CD4-positive, alpha-beta T cell (primary cell): ENCODE data around the gene ATP5F1D. TPM values are rescaled to one million over a fixed set of nuclear protein-coding genes. Genes with fewer than 3 reads are reported as not detected.

ENCODE experiments used
- ATAC-seq: fragments of 200-7000 bp; cut with Tn5 transposase; one replicate; pipeline ENCODE4 v1.10.0; 2022; ENCODE audit warnings: mild to moderate bottlenecking; ENCODE audit not compliant: poor library complexity
- CTCF ChIA-PET: fragments of 350-600 bp; sonication (Branson Sonifier 250); formaldehyde crosslinking; loops from one replicate; lab custom pipeline; 2021; ENCODE audit warnings: antibody characterized with exemption, inconsistent platforms; lab: Charles Lee
- POLR2A ChIA-PET: fragments of 350-600 bp; sonication (Branson Sonifier 250); formaldehyde crosslinking; loops from one replicate; lab custom pipeline; 2021; ENCODE audit warnings: antibody characterized with exemption, inconsistent platforms; lab: Charles Lee
- DNase-seq, 14 experiments: peaks; one replicate each; pipeline ENCODE4 v3.0.0-alpha.2; 2013 to 2020; ENCODE audit warnings: mixed read lengths in 2 of 14
- H3K27ac ChIP-seq, 2 donors: one replicate each; pipeline versions ENCODE4 v1.5.1 to v1.7.0; 2013; ENCODE audit warnings: low read length in 2 of 2, low read depth in 1 of 2, mild to moderate bottlenecking in 1 of 2
- H3K27me3 ChIP-seq, 2 experiments: 1 replicate in 1 of 2; 2 replicates in 1 of 2; pipeline versions ENCODE4 v1.6.1 to v1.7.0; 2013; ENCODE audit warnings: low read length in 2 of 2, control low read depth in 1 of 2, mild to moderate bottlenecking in 1 of 2, moderate library complexity in 1 of 2; ENCODE audit not compliant: insufficient read depth in 2 of 2, control insufficient read depth in 1 of 2
- H3K36me3 ChIP-seq: one replicate; pipeline ENCODE4 v1.6.1; 2013; ENCODE audit warnings: low read length, control low read depth; ENCODE audit not compliant: insufficient read depth
- H3K4me1 ChIP-seq: one replicate; pipeline ENCODE4 v1.6.1; 2013; ENCODE audit warnings: low read length, control low read depth; ENCODE audit not compliant: insufficient read depth
- H3K4me3 ChIP-seq: one replicate; pipeline ENCODE4 v1.5.1; 2013; ENCODE audit warnings: mild to moderate bottlenecking, low read length, moderate library complexity
- H3K9me3 ChIP-seq, 2 experiments: 1 replicate in 1 of 2; 2 replicates in 1 of 2; pipeline versions ENCODE4 v1.6.1 to v1.7.0; 2013; ENCODE audit warnings: low read length in 2 of 2, mild to moderate bottlenecking in 2 of 2, control low read depth in 1 of 2, moderate library complexity in 1 of 2; ENCODE audit not compliant: control insufficient read depth in 1 of 2, insufficient read depth in 1 of 2
- H3K27ac Mint-ChIP-seq: one replicate; pipeline ENCODE4 v1.8.0; 2020; ENCODE audit warnings: mixed read lengths
- H3K27me3 Mint-ChIP-seq: one replicate; pipeline ENCODE4 v1.8.0; 2021; ENCODE audit warnings: mixed read lengths
- H3K36me3 Mint-ChIP-seq: one replicate; pipeline ENCODE4 v1.8.0; 2021; ENCODE audit warnings: low read depth, mixed read lengths
- H3K4me1 Mint-ChIP-seq: one replicate; pipeline ENCODE4 v1.8.0; 2021; ENCODE audit warnings: low read depth, mixed read lengths
- H3K4me3 Mint-ChIP-seq: one replicate; pipeline ENCODE4 v1.8.0; 2020; ENCODE audit warnings: mild to moderate bottlenecking, mixed read lengths
- H3K9me3 Mint-ChIP-seq: one replicate; pipeline ENCODE4 v1.8.0; 2020; ENCODE audit warnings: mixed read lengths
- CTCF ChIP-seq: fragments of 200-600 bp; IDR thresholded peaks from one replicate; pipeline ENCODE4 v1.8.0; 2022; ENCODE audit warnings: antibody characterized with exemption, mild to moderate bottlenecking
- intact Hi-C, 2 experiments: fragments of 100-400 bp; cut with DNase I in 1 of 2; cut with micrococcal nuclease in 1 of 2; formaldehyde crosslinking; loops; one replicate each; pipeline versions ENCODE4 v1.15.1 to v1.9.0; 2023 to 2025; cut with DNase I, micrococcal nuclease
- total RNA-seq, 174 experiments: library from RNA in 2 of 174; stranded (reverse) in 2 of 174; gene quantifications; one replicate each; pipeline ENCODE4 v1.2.3 and lab custom pipeline; 2021 to 2026

ATP5F1D gene
- total RNA-seq, 2 experiments from 2014 or later: 77.6 to 92.6 TPM

- Mint-ChIP-seq H3K4me1 (peaks cover 4% of the 10 kb centered on the region), H3K27ac (no peak overlapping the region), H3K36me3 (no peaks in the 10 kb centered on the region), H3K9me3 (no peaks in the 10 kb centered on the region), H3K27me3 (peaks cover 26% of the 10 kb centered on the region), H3K4me3 (no peak overlapping the region)
- Histone ChIP-seq H3K4me1 (peaks cover 14% of the 10 kb centered on the region), H3K27me3 (peaks cover 48 to 57% of the 10 kb centered on the region in 2 experiments), H3K27ac (no peak overlapping the region), H3K36me3 (no peaks in the 10 kb centered on the region), H3K4me3 (no peak overlapping the region), H3K9me3 (peaks cover 0 to 48% of the 10 kb centered on the region in 2 experiments)
- CTCF ChIA-PET: no interaction called here
- ATAC-seq (no peak), DNase-seq (no peak)
- POLR2A ChIA-PET: no interaction called here
- intact Hi-C loops: no loop called here
- no peak for TF ChIP-seq CTCF
Observed at GRCh38 chr19:1286487-1287353, 45.2 kb downstream of the ATP5F1D start.

- Mint-ChIP-seq H3K9me3 (no peaks in the 10 kb centered on the region), H3K27me3 (peaks cover 35% of the 10 kb centered on the region), H3K36me3 (no peaks in the 10 kb centered on the region), H3K27ac (no peak overlapping the region), H3K4me1 (peaks cover 4% of the 10 kb centered on the region), H3K4me3 (no peak overlapping the region)
- peaks cover 0 to 55% of the 10 kb centered on the region in 2 experiments for H3K9me3 ChIP-seq
- DNase-seq (no peak), ATAC-seq (no peak)
- no peaks in the 10 kb centered on the region for H3K36me3 ChIP-seq
- TF ChIP-seq CTCF: no peak
- no peak overlapping the region for H3K27ac ChIP-seq
- peaks cover 56 to 65% of the 10 kb centered on the region in 2 experiments for H3K27me3 ChIP-seq
- ChIA-PET CTCF (no interaction called here), POLR2A (no interaction called here)
- intact Hi-C loops: no loop called here
- peaks cover 14% of the 10 kb centered on the region for H3K4me1 ChIP-seq
- H3K4me3 ChIP-seq: no peak overlapping the region
Observed at GRCh38 chr19:1287354-1288225, 46.0 kb downstream of the ATP5F1D start.

- Histone ChIP-seq H3K4me3 (no peak overlapping the region), H3K36me3 (no peaks in the 10 kb centered on the region), H3K27me3 (peaks cover 56 to 65% of the 10 kb centered on the region in 2 experiments), H3K9me3 (peaks cover 0 to 62% of the 10 kb centered on the region in 2 experiments), H3K27ac (no peak overlapping the region), H3K4me1 (peaks cover 14% of the 10 kb centered on the region)
- TF ChIP-seq CTCF: no peak
- no peak for ATAC-seq
- Mint-ChIP-seq H3K36me3 (no peaks in the 10 kb centered on the region), H3K27ac (no peak overlapping the region), H3K9me3 (no peaks in the 10 kb centered on the region), H3K4me3 (no peak overlapping the region), H3K27me3 (peaks cover 37% of the 10 kb centered on the region), H3K4me1 (peaks cover 4% of the 10 kb centered on the region)
- CTCF ChIA-PET: no interaction called here
- intact Hi-C loops: no loop called here
- no peak for DNase-seq
- POLR2A ChIA-PET: no interaction called here
Observed at GRCh38 chr19:1288226-1288612, 46.7 kb downstream of the ATP5F1D start.
